ENCODE measurements around the gene PPP6R2. TPM values are rescaled to one million over a fixed set of nuclear protein-coding genes. Genes with fewer than 3 reads are reported as not detected.

Gene PPP6R2
- total and polyA plus RNA-seq, 8 donors, result 36.9 to 60.1 (median 42.2) TPM

DNA sequence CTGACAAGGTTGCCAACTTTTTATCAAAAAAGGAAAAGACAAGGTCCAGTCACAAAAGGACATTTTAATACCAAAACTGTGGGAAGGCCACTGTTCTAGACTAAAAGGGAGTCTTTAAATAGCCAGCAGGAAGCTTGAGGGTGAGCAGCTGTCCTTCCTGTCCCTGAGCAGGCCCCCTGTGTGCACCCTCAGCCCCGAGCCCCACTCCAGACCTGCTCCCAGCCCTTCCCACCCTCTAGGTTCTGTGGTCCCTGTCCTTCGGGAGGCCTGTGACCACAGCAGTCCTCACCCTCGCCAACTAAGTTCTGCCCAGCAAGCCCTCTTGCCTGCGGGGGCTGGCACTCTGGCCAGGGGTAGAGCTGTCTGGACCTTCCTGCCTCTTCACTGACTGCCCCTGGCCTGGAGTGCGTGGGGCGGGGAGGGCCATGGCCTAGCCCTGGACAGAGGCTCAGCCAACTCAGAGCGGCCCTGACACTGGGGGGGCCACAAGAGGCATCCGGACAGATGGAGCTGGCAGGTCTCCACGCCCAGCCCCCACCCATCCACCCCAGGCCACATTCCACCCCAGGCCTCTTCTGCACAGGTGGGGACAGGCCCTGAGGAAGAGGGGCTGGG is 34.0 kb upstream of the PPP6R2 start:
- intact Hi-C loops (cut with DNase I), result no loop called here
- Histone ChIP-seq H3K4me1 (peaks cover 36 to 46% of the 10 kb centered on the region in 2 donors), H3K9me3 (no peaks in the 10 kb centered on the region), H3K4me3 (no peak overlapping the region), H3K27ac (peak overlapping the region; percentile 80 to 81), H3K27me3 (peaks cover 0 to 26% of the 10 kb centered on the region in 2 donors), H3K36me3 (no peaks in the 10 kb centered on the region)
- no peak for TF ChIP-seq CTCF (IDR thresholded peaks at IDR 0.05)
- DNase-seq, result no peak
- ATAC-seq, result no peak

- TF ChIP-seq CTCF (IDR thresholded peaks at IDR 0.05), result no peak
- Histone ChIP-seq H3K27me3 (peaks cover 0 to 26% of the 10 kb centered on the region in 2 donors), H3K27ac (peak overlapping the region; percentile 80 to 81), H3K9me3 (no peaks in the 10 kb centered on the region), H3K4me3 (no peak overlapping the region), H3K4me1 (peaks cover 35 to 46% of the 10 kb centered on the region in 2 donors), H3K36me3 (no peaks in the 10 kb centered on the region)
- intact Hi-C loops (cut with DNase I), result no loop called here
- DNase-seq, result peak in 1 of 4 donors; percentile 26
- ATAC-seq, result no peak
Observed at GRCh38 chr22:50309601-50309991, 33.5 kb upstream of the PPP6R2 start.

- DNase-seq (peak in 2 of 4 donors; percentile 64 to 82), ATAC-seq (peak; percentile 51)
- H3K4me1 ChIP-seq, result peaks cover 29 to 46% of the 10 kb centered on the region in 2 donors
- peaks cover 0 to 26% of the 10 kb centered on the region in 2 donors for H3K27me3 ChIP-seq
- intact Hi-C loops (cut with DNase I), result no loop called here
- no peaks in the 10 kb centered on the region for H3K9me3 ChIP-seq
- no peak for TF ChIP-seq CTCF (IDR thresholded peaks at IDR 0.05)
- peak overlapping the region; percentile 46 to 80 for H3K27ac ChIP-seq
- H3K36me3 ChIP-seq, result no peaks in the 10 kb centered on the region
- no peak overlapping the region for H3K4me3 ChIP-seq
Observed at GRCh38 chr22:50310031-50310722, 33.0 kb upstream of the PPP6R2 start.

DNA sequence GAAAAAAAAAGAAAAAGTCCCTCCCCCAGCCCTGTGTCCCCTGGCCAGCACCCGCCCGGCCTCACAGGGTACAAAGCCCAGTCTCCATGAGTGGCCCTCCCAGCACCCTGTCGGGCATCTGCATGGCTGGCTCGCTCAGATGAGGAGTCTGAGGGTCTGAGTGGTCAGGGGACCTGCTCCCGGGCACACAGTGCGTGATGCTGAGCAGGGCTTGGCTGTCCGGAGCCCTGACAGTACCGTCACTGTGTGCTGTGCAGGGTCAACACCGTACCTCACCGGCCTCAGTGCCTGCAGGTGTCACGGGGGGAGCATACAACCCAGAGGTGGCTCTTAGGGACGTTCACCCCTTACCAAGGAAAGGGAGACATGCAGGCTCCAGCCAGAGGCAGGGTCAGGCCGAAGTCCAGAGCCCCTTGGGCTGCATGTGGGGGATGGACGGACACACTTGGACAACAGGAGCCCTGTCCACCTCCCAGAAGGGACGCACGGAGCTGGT is 32.1 kb upstream of the PPP6R2 start:
- no peak for TF ChIP-seq CTCF (IDR thresholded peaks at IDR 0.05)
- H3K9me3 ChIP-seq, result no peaks in the 10 kb centered on the region
- intact Hi-C loops (cut with DNase I), result no loop called here
- H3K4me3 ChIP-seq, result no peak overlapping the region
- no peaks in the 10 kb centered on the region for H3K36me3 ChIP-seq
- peaks cover 21 to 39% of the 10 kb centered on the region in 2 donors for H3K4me1 ChIP-seq
- ATAC-seq (no peak), DNase-seq (peak in 1 of 4 donors; percentile 28)
- H3K27ac ChIP-seq, result no peak overlapping the region
- peaks cover 0 to 20% of the 10 kb centered on the region in 2 donors for H3K27me3 ChIP-seq

GRCh38 chr22:50311606-50312351 is 31.3 kb upstream of the PPP6R2 start:
- DNase-seq (no peak), ATAC-seq (no peak)
- no peak overlapping the region for H3K4me3 ChIP-seq
- peaks cover 21 to 35% of the 10 kb centered on the region in 2 donors for H3K4me1 ChIP-seq
- intact Hi-C loops (cut with DNase I), result no loop called here
- H3K27me3 ChIP-seq, result peaks cover 0 to 13% of the 10 kb centered on the region in 2 donors
- H3K9me3 ChIP-seq, result no peaks in the 10 kb centered on the region
- no peaks in the 10 kb centered on the region for H3K36me3 ChIP-seq
- no peak for TF ChIP-seq CTCF (IDR thresholded peaks at IDR 0.05)
- H3K27ac ChIP-seq, result no peak overlapping the region

All from left lung (tissue), 10 donors.